Upper lobe of left lung (tissue), 6 donors: ENCODE measurements around the gene ACVR2B. TPM values are rescaled to one million over a fixed set of nuclear protein-coding genes. Genes with fewer than 3 reads are reported as not detected.
A peak's percentile ranks its signal among the peaks of the same experiment; 100 is the strongest.

Experiments used
- ATAC-seq, 2 donors: fragments of 200-7000 bp; cut with Tn5 transposase; one replicate each; pipeline ENCODE4 v1.9.1; 2022; ENCODE audit warnings: mild to moderate bottlenecking in 2 of 2, moderate library complexity in 2 of 2; ENCODE audit not compliant: low FRiP score in 2 of 2
- DNase-seq, 2 donors: peaks; one replicate each; pipeline ENCODE4 v3.0.0-alpha.2; 2019 to 2020
- H3K27ac ChIP-seq, 4 donors: fragments of 200-600 bp; sonication (generic); one replicate each; pipeline ENCODE4 v1.5.1; 2016 to 2019
- H3K27me3 ChIP-seq, 4 donors: fragments of 200-600 bp; sonication (generic); one replicate each; pipeline ENCODE4 v1.5.1; 2017 to 2019
- H3K36me3 ChIP-seq, 4 donors: fragments of 200-600 bp; sonication (generic); one replicate each; pipeline ENCODE4 v1.5.1; 2016 to 2019
- H3K4me1 ChIP-seq, 4 donors: fragments of 200-600 bp; sonication (generic); one replicate each; pipeline ENCODE4 v1.5.1; 2018 to 2019
- H3K4me3 ChIP-seq, 4 donors: fragments of 200-600 bp; sonication (generic); one replicate each; pipeline ENCODE4 v1.5.1; 2017 to 2019; ENCODE audit warnings: mild to moderate bottlenecking in 2 of 4, moderate library complexity in 1 of 4
- H3K9me3 ChIP-seq, 4 donors: fragments of 200-600 bp; sonication (generic); one replicate each; pipeline ENCODE4 v1.5.1; 2018 to 2019
- EP300 ChIP-seq, 4 donors: sonication (generic); formaldehyde crosslinking; IDR thresholded peaks; one replicate each; pipeline ENCODE4 v1.5.1; 2017; ENCODE audit warnings: antibody characterized with exemption in 4 of 4, control low read depth in 2 of 4
- POLR2A ChIP-seq, 4 donors: fragments of 450-650 bp; IDR thresholded peaks; one replicate each; pipeline ENCODE4 v1.5.1; 2016 to 2017; ENCODE audit warnings: antibody characterized with exemption in 4 of 4, mild to moderate bottlenecking in 2 of 4
- POLR2AphosphoS5 ChIP-seq, 2 donors: sonication (generic); formaldehyde crosslinking; IDR thresholded peaks; one replicate each; pipeline ENCODE4 v1.5.1; 2017; ENCODE audit warnings: antibody characterized with exemption in 2 of 2
- WGBS, 2 donors: methylation state at CpG; one replicate each; pipeline ENCODE4 v1.1.5; 2017 to 2018; 5-methylcytosine and 5-hydroxymethylcytosine counted together
- total RNA-seq, 6 donors: library from RNA; depleted of rRNA in 4 of 6; stranded (reverse); fragments of >200 nt in 4 of 6; gene quantifications; one replicate each; pipeline versions ENCODE4 v1.1.0 to v1.2.1, GENCODE V29; 2016 to 2021
- TF ChIP-seq, protein P1 (sequence below), 6 experiments: fragments of 450-650 bp in 4 of 6; fragments of 200-600 bp in 2 of 6; sonication (generic) in 2 of 6; IDR thresholded peaks; one replicate each; pipeline ENCODE4 v1.5.1; 2016 to 2019; ENCODE audit warnings: antibody characterized with exemption in 6 of 6
- donor health status: DM: no; HTN: no; CAD: no; lungs with moderate emphysema.
- donor health status: DM: no; HTN: yes; CAD: no; lungs with severe emphysema.

The ACVR2B gene
- total RNA-seq, 6 donors from 2014 or later: 4.1 to 9.4 (median 8.0) TPM

DNA sequence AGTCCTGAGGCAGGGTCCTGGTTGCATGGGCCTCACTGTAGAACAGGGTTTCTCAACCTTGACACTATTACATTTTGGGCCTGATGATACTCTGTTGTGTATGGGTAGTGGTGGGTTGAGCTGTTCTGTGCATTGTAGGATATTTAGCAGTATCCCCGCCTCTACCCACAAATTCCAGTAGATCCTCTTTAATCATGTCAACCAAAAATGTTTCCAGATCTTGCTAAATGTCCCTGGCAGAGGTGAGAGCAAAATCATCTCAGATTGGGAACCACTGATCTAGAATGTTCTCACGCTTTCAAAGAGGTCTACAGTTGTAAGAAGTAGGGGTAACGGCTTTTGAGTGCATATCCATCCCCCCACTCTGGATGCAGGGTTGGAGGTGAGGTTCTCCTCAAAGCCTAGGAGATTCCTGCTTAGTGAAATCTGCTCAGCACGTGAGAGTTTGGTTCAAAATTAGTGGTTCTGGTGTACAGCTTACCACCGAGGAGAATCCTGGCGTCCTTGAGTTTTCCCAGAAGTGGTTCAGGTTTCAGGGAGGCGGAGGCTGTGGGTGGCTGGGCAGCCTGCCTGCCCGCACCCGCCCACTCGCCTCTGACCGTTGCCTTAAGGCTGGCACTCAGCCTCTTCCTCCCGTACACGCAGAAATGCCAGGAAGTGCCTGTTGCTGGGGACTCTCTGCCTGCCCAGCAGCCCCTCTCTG is 5.3 kb downstream of the ACVR2B start:
- no peaks in the 10 kb centered on the region for H3K36me3 ChIP-seq
- peaks cover 36 to 59% (median 47%) of the 10 kb centered on the region in 4 donors for H3K4me1 ChIP-seq
- WGBS, 2 donors: 44 to 92% methylated on average over 3 to 11 of the region's 13 CpGs
- no peaks in the 10 kb centered on the region for H3K27me3 ChIP-seq
- TF ChIP-seq, protein P1, sequence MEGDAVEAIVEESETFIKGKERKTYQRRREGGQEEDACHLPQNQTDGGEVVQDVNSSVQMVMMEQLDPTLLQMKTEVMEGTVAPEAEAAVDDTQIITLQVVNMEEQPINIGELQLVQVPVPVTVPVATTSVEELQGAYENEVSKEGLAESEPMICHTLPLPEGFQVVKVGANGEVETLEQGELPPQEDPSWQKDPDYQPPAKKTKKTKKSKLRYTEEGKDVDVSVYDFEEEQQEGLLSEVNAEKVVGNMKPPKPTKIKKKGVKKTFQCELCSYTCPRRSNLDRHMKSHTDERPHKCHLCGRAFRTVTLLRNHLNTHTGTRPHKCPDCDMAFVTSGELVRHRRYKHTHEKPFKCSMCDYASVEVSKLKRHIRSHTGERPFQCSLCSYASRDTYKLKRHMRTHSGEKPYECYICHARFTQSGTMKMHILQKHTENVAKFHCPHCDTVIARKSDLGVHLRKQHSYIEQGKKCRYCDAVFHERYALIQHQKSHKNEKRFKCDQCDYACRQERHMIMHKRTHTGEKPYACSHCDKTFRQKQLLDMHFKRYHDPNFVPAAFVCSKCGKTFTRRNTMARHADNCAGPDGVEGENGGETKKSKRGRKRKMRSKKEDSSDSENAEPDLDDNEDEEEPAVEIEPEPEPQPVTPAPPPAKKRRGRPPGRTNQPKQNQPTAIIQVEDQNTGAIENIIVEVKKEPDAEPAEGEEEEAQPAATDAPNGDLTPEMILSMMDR (IDR thresholded peaks at IDR 0.05): no peak
- TF ChIP-seq POLR2AphosphoS5 (IDR thresholded peaks at IDR 0.05): peak; percentile 40 to 42
- peak in 1 of 4 donors; percentile 38 for TF ChIP-seq POLR2A (IDR thresholded peaks at IDR 0.05)
- TF ChIP-seq EP300 (IDR thresholded peaks at IDR 0.05): peak in 1 of 4 donors; percentile 42
- peak overlapping the region in 3 of 4 donors; percentile 22 to 37 (median 31) for H3K4me3 ChIP-seq
- no peaks in the 10 kb centered on the region for H3K9me3 ChIP-seq
- ATAC-seq (peak; percentile 22 to 71), DNase-seq (peak; percentile 80 to 87)
- peak overlapping the region; percentile 52 to 76 (median 74) for H3K27ac ChIP-seq

- Histone ChIP-seq H3K4me3 (peak overlapping the region in 3 of 4 donors; percentile 22 to 37 (median 31)), H3K27me3 (no peaks in the 10 kb centered on the region), H3K36me3 (no peaks in the 10 kb centered on the region), H3K27ac (peak overlapping the region; percentile 52 to 76 (median 74)), H3K4me1 (peaks cover 36 to 53% (median 47%) of the 10 kb centered on the region in 4 donors), H3K9me3 (no peaks in the 10 kb centered on the region)
- TF ChIP-seq POLR2A (IDR thresholded peaks at IDR 0.05) (no peak), POLR2AphosphoS5 (IDR thresholded peaks at IDR 0.05) (no peak)
- TF ChIP-seq, protein P1 (IDR thresholded peaks at IDR 0.05): no peak
- peak in 1 of 2 donors; percentile 76 for DNase-seq
- WGBS, 2 donors: 60 to 69% methylated on average over 2 to 10 of the region's 10 CpGs
- no peak for ATAC-seq
Observed at GRCh38 chr3:38459499-38460048, 5.9 kb downstream of the ACVR2B start.

DNA sequence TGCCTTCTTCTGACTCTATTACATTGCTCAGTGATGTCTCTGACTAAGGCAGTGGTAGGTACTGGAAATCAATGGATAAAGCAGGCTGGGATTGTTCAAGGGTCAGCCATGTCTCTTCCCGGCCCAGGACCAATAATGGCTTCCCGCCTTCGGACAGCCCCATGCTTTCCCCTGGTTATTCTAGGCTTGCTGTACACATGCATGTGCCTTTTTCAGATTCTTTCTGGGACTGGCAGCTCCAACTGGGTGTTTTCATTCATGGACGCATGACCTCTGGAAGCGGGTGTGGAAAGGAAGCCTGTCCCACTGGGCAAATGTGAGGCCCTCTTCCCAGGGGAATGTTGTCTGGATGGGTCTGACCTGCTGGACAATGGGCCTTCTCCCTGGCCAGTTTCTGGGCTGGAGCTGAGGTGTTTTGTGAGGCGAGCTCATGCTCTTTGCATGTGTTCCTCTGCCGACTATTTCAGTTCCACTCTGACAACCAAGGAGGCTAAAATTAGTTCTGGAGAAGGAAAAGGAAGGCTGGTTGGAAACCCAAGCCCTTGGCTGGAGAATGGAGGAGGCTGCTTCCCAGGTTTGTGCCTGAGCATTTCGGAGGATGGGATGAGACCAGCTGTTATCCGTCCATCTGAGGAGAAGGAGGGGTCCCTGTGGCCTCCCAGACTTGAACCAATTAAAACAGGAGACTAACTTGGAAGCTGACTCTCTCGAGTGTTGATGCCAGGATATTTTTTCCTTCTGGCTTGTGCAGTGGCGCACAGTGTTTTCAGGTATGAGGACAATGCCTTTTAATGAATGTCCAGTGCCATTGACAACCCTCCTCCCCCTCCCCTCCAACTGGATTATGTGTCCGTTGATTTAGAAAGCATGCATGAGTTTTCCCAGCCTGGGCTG is 6.9 kb downstream of the ACVR2B start:
- no peak for TF ChIP-seq POLR2A (IDR thresholded peaks at IDR 0.05)
- H3K9me3 ChIP-seq: no peaks in the 10 kb centered on the region
- no peak for DNase-seq

DNA sequence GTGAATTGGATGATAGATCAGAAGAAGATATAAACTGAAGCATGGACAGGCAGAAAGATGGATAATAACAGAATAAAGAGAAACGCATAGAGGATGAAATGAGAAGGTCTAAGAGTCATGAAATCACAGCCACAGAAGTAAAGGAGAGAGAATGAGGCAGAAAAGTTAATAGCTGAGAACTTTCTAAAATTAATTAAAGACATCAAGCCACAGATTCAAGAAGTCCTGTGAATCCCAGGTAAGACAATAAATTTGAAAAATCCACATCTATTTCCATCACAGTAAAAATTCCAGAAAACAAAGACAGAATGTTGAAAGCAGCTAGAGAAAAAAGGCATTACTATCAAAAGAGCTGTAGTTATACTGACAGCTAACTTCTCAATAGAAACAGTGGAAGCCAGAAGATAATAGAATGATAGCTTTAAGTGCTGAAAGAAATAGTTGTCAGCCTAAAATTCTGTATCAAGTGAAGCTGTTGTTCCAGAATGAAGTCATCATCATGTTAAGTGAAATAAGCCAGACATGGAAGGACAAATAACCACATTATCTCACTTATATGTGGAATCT is 12.0 kb downstream of the ACVR2B start:
- TF ChIP-seq POLR2A (IDR thresholded peaks at IDR 0.05) (no peak), EP300 (IDR thresholded peaks at IDR 0.05) (no peak), POLR2AphosphoS5 (IDR thresholded peaks at IDR 0.05) (no peak)
- TF ChIP-seq, protein P1 (IDR thresholded peaks at IDR 0.05): no peak
- Histone ChIP-seq H3K9me3 (peaks cover 0 to 8% (median 6%) of the 10 kb centered on the region in 4 donors), H3K4me3 (no peak overlapping the region), H3K4me1 (peaks cover 0 to 7% (median 0%) of the 10 kb centered on the region in 4 donors), H3K27me3 (no peaks in the 10 kb centered on the region), H3K27ac (no peak overlapping the region), H3K36me3 (no peaks in the 10 kb centered on the region)
- DNase-seq (no peak), ATAC-seq (no peak)
- WGBS, 2 donors: 96 to 97% methylated on average over 1 of the region's 1 CpG

More for the DNA sequence above, 6.9 kb downstream of the ACVR2B start:
- Histone ChIP-seq H3K36me3 (no peaks in the 10 kb centered on the region), H3K4me3 (no peak overlapping the region), H3K4me1 (peaks cover 32 to 48% (median 39%) of the 10 kb centered on the region in 4 donors), H3K27me3 (no peaks in the 10 kb centered on the region), H3K27ac (peak overlapping the region in 1 of 4 donors; percentile 76)
- ATAC-seq: no peak
- WGBS, 2 donors: 74 to 80% methylated on average over 12 of the region's 12 CpGs
